HG03095 (cell line): ENCODE data around the gene LMF1.

Source experiments
- ATAC-seq: cut with Tn5 transposase; IDR thresholded peaks from one replicate; pipeline ENCODE4 v1.9.1; 2021; ENCODE audit warnings: moderate library complexity; ENCODE audit not compliant: unreplicated experiment

The LMF1 gene

DNA sequence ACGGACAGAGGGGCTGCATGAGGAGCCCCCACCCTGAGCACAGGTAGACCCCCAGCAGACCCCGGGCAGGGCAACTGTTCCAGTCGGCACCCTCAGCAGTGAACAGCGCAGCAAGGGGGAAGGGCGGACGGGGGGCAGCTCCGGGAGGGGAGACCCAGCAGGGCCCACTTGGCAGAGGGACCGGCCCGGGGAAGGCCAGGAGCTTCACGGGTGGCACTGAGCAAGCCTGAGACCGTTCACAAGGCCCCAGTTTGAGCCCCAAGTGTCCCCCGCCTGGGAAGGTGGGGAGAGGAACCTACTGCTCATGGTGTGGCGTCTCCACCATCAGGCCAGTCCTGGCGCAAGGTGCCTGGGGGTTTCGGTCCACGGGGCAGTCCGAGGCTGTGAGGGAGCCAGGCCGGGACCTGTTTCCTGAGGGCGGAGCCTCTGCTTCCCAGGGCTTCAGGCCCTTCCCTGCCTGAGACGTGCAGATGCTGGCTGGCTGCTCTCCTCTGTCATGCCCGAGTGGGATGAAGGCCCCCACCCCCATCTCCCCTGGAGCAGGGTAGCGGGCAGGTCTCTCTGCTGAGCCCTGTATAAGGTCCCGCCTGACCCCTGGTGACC lies 115.9 kb downstream of the LMF1 start:
- no peak for ATAC-seq

DNA sequence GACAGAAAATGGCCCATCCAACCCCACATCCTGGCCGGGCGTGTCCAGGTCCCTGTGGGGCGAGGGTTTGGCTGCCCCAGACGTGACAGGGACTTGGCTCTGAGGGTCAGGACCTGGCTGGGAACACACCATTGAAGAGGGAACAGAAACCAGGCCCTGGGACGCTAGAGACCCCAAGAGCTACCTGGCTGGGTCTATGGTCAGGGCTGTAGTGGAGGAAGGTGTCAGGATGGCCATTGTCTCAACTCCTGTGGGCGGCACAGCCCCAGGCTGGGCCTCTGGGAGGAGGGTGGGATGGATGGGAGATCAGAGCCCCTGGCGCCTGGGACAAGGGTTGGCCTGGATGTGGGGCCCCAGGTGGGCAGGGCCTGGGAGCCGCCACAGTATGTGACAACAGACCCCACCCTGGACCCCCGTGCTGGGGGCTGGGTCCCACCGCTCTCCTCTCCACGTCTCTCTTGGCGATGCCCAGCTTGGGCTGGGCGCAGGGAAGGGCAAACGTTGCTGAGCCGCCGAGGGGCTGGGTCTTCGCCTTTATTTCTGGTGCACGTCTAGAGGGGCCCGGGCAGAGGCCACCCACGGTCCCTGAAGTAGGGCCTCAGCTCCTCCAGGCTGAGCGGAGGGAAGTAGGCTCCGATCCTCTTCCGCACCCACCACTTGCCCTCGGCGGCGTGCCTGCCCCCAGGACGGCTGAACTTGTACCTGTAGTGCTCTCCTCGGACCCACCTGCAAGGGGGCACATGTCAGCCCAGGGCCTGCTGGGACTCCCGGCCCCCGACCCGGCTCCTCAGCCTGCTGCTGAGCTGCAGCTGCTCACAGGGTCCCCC lies 116.6 kb downstream of the LMF1 start:
- no peak for ATAC-seq

DNA sequence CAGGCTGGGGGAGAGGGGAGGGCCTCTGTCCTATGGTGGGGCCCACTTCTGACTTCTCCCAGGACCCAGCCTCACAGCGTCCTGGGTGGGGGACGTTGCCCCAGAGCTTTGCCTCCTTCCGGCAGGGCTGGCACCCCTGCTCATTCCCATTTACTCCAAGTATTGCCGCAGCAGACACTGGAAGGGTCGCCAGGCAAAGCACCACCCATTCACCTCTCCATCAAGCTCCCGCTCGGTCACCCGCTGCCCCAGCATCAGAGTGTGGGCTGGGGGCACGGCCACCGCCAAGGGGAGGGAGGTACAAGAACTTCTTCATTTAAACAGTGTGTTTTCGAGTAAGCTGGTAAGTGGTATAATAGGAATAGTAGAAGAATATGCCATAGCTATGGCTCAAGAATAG lies 117.5 kb downstream of the LMF1 start:
- no peak for ATAC-seq

DNA sequence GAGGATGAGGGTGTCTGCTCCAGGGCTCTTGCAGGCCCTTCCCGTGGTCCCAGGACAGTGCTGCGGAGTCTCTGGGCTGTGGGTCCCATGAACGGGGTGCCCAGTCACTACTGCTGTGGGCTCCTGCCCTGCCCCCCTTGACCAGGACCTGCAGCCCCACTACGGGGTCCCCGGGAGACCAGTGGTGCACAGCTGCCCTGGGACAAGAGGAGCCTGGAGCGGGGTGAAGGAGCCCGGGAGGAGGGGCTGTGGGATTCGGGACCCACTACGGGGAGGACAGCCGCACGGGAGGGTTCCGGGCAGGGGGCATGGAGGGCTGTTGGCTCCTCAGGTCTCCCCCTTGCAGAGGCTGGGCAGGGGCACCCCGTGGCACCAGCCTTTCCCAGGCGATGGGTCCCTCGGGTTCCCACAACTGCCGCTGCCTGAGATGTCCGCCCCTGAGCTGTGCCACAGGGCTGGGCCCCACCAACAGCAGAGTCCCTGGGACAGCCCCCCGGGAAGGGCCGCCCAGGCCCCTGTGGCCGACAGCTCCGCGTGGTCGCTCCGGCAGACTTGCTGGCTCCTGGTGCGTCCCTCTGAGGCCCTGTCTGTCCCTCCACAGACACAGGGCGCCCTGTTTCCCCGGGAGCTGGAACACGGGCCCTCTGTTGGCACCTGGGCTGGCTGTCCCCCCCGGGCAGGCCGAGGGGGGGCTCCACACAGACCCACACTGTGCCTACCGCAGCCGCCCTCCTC lies 118.2 kb downstream of the LMF1 start:
- ATAC-seq: no peak

DNA sequence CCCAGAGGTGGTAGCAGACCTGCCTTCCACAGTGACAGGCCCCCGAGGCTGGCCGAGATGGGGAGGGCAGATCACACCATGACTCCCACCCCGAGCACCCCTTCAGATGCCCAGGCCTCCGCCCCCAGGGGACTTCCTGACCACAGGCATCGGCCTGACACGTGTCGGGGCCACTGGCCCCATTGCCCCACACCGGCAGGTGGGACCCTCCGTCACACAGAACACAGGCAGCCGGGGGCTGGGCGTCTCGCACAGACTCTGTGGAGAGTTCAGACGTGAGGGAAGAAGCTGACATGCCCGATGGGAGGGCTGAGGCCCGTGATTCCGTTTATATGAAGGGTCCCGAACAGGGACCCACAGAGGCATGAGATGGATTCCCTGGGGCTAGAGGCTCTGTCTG lies 118.9 kb downstream of the LMF1 start:
- ATAC-seq: no peak

DNA sequence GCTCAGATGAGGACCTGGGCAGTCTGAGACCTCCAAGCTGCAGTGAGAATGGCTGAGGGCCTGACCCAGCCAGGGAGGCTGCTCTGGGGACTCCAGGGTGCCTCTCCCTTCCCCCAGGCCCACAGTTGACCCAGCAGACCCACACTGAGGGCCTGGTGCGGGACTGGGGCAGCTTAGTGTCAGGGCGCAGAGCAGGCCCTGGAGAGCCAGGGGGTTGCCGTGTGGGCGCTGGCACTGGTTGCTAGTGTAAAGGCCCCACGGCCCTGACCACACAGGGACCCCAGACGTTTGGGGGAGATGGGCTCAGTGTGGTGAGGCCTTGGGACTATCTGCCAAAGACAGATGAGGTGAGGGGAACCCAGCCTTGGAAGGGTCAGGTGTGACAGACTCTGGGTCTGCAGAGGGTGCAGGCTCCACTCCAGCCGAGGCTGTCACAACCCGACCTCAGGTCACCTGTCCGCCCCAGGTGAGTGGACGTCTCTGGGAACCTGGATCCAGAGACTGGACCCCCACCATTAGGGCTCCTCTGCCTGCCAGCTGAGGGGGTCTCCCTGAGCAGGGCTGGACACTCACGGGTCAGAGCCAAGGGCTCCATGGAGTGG lies 119.5 kb downstream of the LMF1 start:
- no peak for ATAC-seq

DNA sequence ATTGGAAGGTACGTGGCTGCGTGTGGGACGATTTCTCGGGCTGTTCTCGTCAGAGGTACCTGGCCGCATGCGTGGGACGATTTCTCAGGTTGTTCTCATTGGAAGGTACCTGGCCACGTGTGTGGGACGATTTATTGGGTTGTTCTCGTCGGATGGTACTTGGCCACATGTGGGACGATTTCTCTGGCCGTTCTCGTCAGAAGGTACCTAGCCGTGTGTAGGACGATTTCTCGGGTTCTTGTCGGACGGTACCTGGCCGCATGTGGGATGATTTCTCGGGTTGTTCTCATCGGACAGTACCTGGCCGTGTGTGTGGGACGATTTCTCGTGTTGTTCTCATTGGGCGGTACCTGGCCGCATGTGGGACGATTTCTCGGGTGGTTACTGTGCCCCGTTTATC lies 120.1 kb downstream of the LMF1 start:
- ATAC-seq: no peak

DNA sequence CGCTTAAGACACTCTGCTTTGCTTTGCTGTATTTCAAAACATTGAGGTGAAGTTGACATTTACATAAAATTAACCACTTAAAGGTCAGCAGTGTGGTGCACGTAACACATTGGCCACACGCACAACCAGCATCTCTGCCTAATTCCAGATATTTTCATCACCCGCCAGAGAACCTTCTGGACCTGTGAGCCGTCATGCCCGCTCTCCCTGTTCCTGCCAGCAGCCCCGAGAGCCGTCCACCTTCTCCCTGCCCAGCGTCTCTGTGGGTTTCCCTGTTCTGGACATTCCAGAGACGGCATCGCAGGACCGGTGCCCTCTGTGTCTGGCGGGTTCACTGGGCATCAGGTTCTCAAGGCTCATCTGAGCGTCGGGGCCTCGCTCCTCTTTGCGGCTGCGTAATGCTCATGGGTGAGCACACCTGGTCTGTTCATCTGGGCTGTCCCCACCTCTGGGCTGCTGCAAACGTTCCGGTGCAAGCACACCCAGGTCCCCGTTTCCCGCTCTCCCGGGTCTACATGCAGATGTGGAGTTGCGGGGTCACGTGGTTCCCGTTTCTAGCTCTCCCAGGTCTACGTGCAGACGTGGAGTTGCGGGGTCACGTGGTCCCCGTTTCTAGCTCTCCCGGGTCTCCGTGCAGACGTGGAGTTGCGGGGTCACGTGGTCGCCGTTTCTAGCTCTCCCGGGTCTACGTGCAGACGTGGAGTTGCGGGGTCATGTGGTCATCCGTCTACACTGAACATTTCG lies 122.1 kb downstream of the LMF1 start:
- no peak for ATAC-seq

DNA sequence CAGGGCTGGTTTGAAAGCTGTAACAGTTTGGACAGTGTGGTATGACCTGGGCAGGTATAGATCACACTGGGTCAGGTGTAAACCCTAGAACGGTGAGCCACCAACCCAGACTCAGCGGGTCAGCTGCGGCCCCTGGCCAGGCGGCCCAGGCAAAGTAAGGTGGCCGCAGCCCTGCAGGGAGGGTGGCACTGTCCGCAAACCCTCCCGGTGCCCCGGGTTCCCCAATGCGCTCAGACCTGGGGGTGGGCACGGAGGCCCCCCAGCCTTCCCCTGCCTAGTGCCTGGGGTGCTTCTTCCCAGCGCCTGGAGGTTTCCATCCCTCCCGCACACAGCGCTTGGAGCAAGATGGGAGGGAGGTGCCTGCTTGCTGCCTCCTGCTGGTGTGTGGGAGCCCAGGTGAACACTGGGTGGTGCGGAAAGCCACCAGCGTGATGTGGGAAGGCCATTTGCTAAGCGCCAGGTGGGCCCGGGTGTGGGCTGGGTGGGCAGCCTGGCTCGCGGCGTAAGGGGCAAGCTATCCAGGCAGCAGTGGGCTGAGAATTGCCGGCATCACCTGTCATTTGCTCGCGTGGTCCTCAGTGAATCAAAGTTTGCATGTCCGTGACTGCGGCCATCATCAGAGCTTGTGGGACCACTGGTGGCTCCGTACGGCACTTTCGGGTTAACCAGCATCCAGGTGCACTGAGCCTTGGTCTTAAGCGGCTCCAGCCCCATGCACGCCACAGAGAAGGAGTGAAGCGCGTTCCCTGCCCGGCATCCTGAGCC lies 122.9 kb downstream of the LMF1 start:
- ATAC-seq: no peak

DNA sequence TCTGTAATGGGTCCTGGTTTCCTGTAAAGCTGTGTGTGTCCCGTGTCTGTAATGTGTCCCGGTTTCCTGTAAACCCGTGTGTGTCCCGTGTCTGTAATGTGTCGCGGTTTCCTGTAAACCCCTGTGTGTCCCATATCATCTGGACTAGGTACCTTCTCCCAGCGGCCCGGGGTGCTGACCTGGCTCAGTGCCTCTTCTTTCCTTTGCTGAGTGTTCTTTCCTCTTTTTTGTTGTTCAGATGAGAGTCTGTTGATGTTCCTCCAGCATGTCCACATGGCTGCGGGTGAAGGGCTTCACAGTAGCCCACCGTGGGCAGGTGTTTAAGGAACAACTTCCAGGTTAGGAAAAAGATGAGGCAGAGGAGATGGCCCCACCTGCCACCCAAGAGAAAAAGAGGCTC lies 123.6 kb downstream of the LMF1 start:
- ATAC-seq: no peak

DNA sequence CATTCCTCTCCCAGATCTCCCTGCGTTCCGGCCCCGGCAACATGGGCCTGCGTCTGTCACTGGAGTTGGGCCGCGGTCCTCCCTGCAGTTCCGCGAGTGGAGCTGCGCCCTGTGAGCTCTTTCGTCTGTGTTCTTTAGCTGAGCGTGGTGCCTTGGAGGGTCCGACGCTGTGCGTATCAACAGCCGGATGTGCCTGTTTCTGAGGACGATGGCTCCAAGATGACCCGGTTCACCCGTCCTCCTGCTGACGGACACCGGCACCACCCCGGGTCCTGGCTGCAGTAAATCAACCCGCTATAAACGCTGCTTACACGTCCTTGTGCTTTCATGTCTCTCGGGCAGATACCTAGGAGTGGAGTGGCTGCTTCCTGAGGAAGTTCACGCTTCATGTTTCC lies 125.4 kb downstream of the LMF1 start:
- ATAC-seq: no peak

DNA sequence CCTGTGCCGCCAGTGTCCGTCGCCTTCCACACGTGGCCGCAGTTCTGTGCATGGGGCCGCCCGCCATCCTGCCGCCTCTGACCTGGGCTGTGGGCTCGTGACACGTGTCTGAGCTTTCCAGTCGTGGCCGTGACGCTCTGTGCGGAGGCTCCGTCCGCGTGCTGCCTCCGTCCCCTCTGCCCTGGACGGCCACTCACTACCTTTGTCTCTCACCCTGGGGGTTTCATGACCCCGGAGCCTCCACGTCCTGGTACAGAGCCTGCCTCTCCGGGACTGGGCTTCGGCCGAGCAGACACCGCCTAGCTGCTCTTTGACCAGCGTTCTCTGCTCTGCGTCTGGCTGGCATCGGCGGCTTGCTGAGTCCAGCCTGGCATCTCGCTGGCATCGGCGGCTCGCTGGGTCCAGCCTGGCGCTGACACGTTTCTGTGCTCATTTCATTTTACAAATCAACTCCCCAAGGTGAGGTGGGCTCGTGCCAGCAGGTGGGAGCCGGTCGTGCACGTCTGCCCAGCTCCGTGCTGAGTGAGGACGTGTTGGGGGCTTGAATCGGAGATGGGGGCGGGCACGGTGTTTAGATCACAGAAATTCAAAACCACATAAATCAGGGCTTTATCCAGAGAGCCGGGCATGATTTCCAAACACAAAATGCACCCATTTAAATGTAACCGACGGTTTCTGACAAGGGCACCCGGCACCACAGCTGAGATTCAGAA lies 126.0 kb downstream of the LMF1 start:
- ATAC-seq: no peak

DNA sequence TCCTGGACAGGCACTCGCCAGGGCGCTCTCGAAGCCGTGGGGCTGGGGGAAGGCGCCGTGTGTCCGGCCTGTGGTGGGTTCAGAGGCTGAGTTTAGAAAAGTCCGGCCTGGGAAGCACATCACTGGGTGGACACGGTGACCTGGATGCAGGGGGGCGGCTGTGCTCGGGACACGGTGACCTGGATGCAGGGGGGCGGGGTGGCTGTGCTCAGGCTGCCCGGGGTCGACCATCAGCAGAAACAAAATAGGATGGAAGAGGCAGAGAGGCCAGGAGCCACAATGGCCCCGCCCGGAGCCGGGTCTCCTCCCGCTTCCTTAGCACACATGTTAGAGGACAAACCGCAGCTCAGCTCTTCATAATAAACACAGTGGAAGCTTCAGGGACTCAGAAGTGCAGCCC lies 127.0 kb downstream of the LMF1 start:
- ATAC-seq: no peak

DNA sequence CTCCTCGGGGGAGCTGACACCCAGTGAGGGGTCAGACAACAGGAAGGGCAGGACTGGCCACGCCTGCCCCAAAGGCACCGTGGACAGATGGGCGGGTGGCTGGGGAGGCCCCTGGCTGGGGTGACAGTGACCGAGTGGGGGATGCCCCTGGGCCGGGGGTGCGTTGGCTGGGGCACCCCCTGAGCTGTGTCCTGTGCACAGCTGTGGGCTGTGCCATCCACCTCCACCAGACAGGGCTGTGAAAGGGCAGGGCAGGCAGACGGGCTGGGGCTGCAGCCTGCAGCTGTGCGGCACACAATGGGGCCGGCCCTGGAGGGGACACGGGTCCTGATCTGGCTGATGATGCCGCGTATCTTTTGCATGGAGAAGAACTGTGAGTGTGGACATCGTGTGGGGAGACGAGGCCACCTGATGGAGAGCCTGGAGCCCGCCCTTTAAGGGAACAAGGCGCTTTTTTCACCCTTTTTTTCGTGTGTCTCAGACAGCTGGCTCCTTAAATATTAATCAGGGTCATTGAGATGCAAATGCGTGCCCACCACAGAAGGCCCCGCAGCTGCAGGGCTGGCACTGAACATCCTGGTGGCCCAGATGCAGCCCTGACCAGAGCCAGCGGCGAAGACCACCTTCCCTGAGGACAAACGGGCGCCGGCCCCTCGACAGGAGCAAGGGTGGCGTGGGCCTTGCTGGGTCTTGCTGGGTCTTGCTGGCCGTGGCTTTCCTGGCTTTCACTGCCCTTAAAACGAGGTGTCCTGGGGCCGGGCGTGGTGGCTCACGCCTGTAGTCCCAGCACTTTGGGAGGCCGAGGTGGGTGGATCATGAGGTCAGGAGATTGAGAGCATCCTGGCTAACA lies 127.8 kb downstream of the LMF1 start:
- ATAC-seq: no peak

DNA sequence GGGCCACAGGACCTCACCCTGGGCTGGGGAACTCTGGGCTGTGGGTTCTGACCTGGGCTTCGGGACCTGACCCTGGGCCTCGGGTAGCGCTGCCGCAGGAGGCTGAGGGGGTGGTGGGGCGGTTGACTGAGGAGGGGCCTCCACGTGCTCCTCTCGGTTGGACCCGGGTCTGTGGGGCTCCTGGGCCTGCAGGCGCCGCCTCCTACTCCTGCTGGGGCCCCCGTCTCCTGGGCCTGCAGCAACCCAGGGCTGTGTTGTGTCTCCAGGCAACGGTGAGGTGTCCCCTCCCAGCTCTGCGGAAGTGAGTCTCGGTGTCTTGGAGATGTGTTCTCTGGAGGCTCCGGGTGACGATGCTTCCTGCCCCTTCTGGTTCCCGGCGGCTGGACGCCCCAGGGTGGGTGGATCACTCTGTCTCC lies 128.7 kb downstream of the LMF1 start:
- ATAC-seq: no peak

DNA sequence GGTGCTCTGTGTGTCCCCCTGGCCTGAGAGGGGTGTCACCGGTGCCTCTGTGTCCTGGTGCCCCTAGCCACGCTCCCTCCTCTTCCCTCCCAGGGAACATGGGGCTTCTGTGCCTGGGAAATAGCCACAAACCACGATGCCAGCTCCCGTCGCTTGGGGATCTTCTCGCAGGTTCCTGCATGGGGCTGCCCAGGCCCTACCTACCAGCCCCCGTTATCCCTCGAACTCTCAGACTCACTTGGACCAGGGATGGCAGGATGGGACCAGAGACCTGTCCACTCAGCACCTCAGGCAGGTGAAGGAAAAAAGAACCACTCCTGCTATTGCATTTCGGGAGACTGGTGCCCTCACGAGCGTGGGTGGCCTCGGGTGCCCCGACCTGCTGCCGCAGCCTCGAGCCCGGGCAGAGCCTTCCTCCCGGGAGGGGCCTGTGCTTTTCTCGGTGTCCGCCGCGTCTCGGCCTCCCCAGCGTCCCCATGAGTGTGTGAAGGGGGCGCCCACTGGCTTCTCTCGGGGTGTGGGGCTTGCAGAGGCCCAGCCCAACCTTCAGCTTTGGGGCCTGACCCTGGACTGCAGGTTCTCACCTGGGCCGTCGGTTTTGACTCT lies 129.2 kb downstream of the LMF1 start:
- ATAC-seq: no peak

DNA sequence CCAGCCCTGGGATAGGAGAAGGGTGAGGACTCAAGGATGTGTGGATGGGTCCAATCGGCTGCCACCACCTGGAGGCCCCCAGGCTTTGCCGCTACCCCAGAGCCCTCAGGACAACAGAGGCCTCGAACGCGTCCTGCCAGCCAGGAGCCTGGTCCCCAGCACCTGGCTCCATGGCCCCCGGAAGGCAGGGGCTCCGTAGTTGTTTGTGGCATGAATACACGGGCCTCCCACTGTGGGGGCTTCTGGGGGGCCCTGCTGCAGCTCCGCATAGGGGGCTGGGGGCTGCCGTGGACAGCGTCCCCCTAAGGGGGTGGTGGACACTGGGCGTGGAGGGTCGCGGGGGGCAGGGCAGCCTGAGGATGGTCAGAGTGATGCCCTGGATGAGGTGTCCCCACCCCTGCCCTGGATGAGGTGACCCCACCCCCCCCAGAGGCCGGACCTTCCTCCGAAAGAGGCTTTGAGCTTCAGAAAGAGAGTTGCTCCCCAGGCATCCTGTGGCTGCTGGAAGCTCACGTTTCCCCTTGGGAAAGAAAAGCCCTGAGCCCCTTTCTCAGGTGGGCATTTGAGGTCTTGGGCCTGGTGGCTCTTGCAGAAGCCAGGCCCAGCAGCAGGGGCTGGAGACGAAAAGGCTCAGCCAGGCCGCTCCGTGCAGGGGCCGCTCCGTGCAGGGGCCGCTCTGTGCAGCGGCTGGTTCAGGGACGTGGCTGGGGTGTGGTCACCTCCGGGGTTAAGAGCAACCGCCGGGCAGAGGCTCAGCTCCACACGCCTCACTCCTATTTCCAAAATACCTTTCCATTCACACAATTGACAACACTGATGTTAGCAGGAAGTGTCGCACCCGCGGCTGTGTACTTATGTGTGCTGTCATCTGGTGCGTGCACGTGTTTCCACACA lies 130.0 kb downstream of the LMF1 start:
- no peak for ATAC-seq
